NK-92 (cell line): Measurements from ENCODE around the gene AGXT.

Experiments
- DNase-seq: peaks from one replicate; lab custom pipeline; 2025; ENCODE audit not compliant: unreplicated experiment; lab: John Stamatoyannopoulos, UW

AGXT gene

DNA sequence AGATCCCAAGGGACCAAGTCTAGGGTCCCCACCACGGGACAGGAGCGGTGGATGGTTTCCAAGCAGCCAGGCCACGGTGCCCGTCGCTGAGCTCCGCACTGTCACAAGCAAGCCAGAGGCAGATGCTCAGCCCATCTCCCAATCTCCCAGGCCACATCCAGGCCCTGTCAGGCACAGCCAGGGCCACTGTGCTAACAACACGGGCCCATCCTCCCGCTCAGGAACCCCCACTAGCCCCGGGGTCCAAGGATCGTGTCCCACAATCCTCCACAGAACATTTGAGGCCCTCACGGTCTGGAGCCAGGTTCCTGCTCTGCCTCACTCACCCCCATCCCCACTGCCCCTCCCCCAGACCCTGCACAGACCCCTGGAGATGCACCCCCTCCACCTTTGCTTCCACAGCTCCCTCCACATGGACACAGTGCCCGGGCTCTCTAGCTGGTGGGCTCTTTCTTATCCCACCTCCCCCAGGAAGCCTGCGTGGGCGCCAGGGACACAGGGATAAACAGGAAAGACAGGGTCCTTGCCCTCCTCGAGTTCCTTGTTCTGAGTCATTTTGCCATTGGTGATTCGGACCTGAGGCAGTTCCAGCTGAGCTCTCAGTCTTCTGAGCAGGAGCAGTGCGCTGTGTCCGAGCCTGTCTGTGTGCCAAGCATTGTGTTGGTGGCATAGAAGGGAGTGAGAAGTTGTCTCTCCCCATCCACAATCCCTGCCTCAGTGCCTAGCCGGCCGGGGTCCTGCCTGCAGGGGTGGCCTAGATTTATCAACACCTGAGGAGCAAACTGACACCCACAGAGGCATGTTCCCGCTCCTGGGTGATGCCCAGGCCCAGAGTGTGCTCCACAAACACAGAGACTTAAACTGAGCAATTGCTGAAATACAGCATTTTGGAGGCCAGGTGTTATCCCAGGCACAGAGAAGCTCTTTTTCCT, 44.5 kb downstream of the AGXT start:
- DNase-seq, result no peak

DNA sequence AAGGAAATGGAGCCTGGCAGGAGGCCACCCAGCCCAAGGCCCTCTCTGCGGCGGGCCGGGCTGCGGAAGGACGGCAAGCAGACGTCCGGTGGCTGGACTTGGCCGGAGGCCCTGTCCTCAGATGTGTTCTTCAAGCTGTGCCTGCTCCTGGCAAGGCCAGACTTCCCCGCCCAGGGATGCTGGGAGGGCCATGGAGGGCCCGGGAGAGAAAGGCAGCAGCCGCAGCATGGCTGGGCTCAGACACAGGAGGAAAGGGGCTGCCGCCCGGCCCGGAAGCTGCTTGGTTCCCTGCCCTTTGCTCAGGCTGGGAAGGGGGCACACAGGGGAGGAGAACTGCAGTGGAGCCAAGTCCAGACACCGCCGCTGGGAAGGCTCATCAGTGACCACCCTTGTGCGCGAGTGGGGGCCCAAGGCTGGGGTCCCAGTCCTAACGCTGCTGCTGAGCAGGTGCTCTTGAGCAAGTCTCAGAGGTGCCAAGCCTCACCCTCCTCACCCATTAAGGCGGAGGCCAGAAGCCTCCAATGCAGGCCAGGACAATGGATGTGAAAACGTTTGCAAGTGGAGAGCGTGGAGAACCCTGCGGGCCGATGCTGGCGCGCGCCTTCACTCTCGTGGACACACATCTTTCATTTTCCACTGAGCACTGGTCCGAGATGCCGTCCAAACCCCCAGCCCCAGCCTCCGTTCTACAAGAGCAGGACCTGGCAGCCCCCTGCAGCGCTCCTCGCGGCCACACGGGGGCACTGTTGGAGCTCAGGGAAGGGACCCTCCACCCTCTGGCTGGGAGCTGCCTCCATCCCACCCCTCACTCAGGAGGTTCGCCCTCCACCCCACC, 45.4 kb downstream of the AGXT start:
- no peak for DNase-seq

DNA sequence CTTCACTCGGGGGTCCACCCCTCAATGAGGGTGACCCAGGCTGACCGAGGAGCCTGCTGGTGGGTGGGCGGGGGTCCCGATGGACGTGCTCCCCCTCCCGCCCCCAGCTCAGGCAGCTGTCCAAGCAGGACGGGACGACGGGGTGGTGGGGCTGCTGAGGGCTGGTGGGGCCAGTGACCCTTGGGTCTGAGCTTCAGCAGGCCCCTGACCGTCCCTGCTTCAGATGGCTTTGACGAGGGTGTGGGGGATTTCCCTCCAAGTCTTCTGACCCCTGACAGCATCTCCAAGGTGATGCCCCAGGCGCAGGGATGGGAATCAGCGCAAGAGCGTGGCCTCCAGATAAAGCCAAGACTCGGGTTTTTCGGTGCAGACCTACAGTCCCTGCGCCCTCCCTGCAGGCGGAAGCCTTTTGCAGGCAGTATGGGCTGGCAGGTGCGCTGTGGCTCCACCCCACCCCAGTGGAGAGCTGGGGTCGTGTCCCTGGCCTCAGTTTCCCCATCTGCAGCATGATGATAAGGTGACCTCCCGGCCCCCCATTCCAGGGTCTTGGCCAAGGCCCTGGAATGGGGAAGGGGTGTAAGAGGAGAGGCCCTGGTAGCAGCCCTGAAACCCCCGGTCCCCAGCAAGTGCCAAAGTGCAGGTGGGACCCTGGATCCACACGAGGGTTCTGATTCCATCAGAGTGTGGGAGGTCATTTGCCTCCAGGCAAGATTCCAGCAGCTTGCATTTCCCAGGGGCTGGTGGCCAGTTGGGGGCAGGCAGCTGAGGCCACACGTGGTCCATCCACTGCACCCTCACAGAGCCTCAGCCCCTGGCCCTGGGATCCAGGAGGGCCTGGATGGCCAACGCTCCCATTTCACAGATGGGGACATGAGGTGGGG, 46.3 kb downstream of the AGXT start:
- DNase-seq, result no peak

DNA sequence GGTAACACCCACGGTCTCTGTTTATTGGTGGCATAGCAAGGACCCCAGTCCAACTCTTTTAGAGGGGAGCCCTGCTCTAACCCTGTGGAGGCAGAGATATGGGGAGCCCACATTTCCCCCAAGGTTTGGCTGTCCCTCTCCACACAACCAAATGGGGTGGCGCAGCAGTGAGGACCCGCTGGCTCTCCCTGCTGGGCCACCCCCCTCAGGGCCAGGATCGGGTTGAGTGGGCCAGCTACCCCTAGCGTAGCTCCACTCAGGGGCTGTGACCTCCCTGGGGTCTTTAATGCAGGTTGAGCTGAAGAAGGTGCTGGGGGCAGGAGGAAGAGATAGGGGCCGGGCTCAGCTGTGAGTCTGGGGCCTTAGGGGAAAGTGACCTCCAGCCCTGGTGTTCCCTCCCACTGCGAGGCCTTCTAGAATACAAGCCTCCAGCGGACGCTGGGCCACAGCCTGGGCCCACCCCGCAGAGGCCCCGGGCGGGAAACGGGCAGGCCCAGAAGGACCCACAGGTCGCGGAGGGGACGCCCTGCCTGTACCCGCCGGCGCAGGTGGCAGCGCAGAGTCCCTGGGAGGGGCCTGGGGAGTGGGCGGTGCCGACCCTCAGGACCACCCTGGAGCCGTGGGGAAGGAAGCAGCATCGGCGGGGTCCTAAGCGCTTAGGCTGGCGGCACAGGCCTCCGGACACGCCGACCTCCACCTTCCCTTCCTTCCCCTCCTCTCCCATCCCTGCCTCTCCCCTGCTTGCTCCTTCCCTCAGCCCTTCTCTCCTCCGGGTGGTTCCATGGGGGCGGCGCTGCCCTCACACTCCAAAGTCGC, 47.1 kb downstream of the AGXT start:
- DNase-seq, result no peak

DNA sequence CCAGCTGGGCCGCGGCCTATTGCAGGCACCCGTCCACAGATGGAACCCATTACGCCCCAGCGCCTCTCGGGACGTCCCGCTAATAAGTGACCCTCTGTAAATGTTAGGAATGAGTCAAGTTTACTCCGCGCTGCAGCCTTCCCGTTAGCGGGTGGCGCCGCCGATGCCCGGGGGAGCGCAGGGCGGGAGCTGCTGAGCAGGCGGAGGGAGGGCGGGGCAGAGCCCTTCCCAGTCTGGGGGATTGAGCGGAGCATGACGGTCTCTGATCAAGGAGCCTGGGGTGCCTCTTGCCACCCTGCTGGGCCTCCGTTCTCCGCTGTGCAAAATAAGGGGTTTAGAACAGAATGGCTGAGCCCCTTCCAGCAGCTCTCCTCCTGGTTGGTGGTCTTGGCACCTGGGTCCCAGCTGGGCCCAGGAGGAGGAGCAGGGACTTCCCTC, 48.0 kb downstream of the AGXT start:
- DNase-seq, result no peak

DNA sequence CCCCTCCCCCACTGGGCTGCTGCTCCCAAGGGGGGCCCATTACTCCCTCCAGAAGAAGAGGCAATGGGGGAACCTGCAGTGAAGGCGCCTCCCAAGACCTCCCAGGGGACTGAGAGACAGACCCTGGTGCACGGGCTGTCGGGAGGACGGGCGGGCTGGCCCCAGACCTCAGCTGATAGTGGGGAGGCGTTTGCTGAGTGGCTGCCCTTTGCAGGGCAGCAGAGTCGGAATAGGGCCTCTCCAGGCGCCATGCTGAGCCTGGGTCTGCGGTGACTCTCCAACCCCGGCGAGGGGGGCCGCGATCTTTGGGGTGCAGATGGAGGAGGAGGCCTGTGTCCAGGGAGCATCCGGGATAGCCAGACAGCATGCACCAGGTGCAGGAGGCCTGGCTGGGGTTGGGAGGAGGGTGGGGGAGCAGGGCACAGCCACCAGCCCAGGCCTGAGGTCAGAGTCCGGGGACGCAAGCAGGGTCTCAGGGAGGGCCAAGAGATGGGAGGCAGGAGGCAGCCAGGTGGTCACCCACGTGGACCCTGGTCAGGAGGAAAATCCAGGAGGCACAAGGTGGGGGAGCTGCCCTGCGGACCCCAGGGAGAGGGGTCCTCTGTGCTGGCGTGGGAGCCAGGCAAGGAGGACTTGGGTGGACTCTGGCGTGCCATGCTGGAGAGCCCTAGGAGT, 48.5 kb downstream of the AGXT start:
- DNase-seq, result no peak

DNA sequence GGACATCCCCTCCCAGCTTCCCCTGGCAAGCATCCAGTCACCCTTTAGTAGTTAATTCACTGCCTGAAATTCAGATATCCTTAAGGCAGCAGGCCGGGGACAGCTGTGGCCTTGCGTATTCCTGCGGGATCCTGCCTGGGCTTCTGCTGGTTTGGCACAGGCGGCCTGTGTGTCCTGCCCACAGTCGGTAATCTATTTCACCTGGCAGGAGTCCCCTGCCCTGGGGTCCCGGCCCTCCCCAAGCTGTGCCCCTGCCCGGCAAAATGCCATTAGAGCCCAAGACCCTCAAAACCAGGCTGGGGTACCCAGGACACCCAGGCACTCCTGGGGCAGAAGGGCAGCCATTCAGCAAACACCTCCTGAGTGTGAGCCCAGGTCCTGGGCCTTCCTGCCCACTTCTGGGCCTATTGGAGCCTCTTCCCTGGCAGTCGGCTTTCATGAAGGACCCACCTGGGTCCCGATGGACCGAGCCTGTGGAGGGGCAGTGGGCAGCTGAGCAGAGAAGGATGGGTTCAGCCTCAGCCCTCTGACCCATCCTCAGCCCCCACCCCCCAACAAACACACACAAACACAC, 49.1 kb downstream of the AGXT start:
- DNase-seq, result no peak

DNA sequence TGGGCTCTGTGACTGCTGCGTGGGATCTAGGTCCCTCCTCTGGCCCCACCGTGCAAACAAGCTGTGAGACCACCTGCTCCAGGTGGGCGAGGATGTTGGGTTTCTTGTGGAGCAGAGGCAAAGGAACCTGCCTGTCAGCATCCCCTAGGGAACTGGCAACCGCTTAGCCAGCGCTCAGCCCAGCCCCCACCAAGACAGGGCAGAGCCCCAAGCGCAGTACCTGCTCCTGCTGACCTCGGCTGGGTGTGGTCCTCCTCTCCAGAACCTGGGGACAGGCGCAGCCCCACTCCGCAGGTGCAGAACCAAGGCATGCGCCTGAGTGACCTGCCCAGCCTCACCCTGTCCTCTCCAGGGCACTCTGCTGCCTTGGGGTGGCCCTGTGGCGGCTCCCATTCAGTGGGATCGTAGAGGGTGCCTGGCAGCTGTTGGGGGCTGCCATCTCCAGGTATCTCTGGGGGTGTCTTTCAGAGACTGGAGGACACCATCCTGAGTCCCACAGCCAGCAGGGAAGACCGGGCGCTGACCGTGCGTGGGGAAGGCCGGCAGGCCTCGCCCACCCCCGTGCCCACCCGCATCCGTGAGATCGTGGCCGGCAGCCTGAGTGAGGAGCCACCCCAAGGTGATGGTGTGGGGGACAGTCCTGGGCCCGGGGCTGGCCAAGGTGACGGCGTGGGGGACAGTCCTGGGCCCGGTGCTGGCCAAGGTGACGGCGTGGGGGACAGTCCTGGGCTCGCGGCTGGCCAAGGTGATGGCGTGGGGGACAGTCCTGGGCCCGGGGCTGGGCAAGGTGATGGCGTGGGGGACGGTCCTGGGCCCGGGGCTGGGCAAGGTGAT, 49.9 kb downstream of the AGXT start:
- no peak for DNase-seq

DNA sequence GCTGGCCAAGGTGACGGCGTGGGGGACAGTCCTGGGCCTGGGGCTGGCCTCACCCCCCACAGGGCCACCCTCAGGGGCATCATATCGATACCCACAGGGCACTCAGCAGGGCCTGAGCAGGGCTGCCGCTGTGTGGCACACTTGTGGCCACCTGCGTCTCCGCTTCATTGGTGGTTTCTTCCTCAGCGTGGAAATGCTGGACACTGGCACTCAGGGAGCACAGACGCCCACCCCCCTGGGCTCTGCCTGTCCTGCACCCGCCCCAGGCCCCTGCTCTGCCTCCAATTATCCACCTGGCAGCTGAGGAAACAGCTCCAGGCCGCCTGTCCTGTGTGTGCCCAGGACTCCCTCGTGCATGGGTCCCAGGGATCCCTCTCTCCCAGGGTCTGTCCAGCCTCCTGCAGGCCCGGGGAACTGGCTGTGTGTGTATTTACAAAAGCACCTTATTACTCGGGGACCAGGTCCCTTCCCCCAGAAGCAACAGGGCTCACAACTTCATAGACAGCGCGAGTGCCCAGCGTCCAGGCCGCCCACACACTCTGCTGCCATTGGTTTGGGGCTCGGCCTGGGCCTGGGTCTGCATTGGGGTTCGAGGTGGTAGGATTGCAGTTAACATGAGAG, 50.6 kb downstream of the AGXT start:
- DNase-seq, result no peak

DNA sequence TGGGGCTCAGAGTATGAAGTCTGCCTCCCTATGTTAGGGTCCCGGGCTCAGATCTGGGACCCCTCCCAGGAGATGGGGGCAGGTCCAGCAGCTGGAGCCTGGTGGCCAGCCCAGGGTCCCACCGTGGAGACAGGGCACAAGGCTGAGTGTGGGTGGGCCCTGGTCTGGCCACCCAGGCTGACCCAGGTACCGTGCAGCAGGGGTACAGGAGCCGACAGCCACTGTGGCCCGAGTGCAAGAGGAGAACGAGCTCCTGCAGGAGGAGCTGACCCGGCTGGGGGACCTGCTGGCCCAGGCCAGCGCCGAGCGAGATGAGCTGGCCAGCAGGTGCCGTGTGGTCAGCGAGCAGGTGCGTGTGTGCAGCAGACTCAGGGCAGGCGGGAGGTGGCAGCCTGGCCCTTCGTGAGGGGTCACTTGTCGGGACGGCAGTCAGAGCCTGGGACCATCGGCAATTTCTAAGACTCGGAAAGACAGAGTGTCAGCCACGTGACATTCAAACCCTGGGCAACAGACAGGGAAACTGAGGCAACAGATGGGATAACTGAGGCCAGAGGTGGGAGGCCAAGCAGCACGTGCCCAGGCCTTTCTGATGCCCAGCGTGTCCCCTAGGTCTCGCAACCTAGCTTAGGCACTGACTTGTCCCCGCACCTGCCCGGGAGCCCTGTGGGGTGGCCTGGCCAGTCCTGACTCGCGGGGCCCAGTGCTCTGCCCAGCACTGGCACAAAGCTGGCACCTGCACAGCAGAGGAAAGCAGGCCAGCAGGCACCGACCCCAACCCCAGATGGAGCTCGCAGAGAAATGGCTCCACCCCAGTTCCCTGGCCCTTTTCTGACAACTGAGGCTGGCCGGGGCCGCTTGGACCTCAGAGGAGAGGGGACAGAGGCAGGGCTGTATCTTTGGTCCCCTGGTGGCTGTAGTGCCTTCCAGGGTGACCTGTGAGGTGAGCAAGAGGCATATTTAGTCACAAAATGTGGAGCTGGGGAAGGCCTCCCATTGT, 51.5 kb downstream of the AGXT start:
- no peak for DNase-seq

DNA sequence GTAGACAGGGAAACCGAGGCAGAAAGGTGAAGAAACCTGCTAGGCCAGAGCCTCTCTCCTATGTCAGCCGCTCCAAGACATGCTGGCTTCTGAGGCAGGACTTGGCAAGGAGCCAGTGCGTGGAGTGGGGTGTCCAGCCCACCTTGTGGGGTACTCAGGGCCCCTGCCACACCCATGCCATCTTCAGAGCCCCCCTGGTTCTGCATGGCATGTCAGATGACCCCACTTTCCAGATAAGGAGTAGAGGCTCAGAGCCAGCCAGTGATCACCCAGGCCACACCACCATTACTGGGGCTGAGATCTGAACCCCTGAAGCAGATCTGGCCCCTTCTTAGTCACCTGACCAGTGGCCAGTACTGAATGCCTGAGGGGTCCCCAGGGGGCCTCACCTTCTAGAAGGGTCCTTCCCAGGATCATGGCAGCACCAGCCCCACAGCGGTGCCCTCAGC, 52.2 kb downstream of the AGXT start:
- DNase-seq, result no peak

DNA sequence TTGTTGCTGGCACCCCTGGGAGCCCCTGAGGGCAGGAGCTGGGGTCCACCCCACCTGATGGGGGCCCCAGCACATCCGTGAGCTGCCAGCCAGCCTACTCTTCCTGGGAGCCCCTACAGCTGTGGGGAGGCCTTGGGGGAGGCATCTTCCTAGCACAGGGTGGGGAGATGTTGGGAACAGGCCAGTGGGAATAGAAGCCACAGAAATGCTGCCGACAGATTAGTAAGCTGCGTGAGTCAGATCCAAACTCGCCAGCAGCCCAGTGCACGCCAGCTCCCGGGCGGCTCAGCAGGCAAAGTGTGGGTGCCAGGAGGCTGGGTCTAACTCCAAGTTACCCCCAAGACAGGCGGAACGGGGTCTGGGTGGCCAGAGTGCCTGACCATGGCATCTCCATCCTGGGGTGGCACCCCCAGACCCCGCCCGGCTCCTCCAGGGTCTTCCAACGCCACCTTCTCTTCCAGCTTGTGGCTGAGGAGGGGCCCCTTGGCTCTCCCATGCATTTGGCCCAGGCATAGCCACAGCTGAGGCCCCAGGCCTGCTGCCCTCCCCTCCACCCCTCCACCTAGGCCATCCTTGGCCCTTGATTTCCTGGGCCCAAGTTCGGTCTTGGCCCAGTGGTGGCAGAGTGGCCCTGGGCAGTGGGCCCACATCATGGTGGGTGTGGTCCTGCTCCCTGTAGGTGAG, 52.8 kb downstream of the AGXT start:
- DNase-seq, result no peak

DNA sequence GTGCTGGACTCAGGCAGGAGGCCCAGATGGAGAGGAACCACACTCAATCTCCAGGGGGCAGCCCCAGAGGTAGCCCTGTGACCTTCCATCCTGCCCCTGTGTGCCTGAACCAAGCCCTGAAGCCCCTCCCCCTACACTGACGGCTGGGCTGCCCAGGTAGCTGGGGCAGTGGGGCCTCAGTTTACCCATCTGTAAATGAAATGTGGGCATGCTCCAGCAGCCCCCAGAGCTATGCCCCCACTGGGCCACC, 53.3 kb downstream of the AGXT start:
- no peak for DNase-seq

DNA sequence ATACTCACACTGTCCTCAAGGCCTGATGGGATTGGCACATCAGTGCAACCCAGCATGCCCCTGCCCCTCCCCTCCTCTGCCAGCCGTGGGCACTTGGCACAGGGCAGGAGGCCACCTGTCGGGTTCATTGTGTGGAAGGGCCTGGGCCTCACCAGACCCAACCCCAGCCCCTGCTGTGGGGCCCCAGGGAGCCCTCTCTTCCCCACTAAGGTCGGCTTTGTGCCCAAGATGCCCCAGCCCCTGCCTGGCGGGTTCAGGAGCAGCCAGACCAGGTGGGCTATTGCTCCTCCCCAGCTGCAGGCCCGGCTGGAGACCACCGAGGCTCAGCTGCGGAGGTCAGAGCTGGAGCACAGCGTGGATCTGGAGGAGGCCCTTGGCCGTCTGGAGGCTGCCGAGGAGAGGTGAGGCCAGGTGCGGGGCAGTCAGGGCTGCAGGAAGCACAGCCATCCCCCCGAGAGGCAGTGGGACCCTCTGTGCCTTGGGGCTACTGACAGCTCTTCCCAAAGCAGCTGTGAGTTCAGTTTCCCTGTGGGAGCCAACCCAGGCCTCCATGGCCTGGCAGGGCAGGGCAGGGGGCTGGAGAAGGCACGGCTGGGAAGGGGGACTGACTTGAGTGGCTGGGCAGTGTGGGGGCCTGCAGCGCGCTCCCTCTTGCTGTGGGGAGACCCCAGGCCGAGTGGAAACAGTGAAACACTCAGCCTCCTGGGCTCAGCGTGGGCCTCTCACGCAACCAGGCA, 53.8 kb downstream of the AGXT start:
- no peak for DNase-seq

DNA sequence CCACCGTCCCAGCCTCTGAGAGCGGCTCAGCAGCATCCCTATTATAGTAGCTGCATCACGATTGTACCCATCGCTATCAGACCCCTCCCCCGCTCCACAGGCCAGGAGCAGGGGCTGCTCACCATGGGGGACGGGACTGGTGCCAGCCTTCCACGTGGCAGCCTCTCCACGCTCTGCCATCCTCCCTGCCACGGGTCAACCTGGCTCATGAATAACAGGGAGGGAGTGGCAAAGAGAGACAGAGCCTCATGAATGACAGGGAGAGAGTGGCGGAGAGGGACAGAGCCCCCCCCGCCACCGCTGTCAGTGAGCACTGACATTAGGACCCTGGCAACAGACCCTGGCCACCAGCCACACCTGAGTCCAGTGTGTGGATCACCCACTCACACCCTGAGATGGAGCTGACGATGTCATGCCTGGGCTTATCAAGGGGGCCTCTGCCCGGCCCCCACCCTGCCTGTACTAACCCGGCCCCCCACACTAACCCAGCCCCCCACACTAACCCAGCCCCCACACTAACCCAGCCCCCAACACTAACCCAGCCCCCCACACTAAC, 54.4 kb downstream of the AGXT start:
- DNase-seq, result no peak

DNA sequence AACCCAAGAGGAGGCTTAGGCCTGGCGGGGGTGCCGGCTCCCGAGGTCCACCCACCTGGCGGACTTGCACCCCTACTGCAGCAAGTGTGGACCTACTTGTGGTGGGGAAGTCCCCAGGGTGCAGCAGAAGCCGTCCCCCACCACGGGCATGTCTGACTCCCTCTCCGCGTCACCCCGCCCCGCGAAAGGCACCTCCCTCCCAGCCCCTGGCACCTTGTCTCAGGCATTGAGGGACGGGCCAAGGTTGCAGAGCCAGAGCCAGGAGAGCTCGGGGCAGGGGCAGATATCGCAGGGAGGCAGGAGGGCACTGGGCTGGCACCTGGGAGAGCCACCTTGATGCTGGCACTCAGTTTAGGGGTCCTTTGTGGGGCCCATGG, 56.6 kb downstream of the AGXT start:
- DNase-seq, result no peak
